HG03066 (cell line): ENCODE measurements around the gene PIEZO2.

Experiments
- ATAC-seq: cut with Tn5 transposase; IDR thresholded peaks from one replicate; pipeline ENCODE4 v1.9.1; 2021; ENCODE audit warnings: low read depth; ENCODE audit not compliant: unreplicated experiment

Gene PIEZO2

DNA sequence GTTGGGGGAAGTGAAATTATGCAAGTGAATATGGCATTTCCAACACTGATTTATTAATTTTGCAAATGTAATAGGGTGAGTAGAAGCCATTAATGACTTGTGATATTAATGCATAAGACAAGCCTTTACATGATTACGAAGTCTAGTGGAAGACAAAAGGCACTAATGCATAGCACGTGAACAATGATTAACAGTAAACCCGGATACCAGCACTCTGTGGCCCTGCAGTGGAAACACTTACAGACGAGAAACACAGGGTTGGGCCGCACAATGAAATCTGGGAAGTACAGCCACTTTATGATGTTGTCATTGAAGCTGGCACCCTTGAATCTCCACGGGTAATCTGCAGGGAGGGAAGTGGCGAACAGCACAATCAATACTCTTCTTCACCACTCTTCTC, 390.1 kb downstream of the PIEZO2 start:
- ATAC-seq: no peak

DNA sequence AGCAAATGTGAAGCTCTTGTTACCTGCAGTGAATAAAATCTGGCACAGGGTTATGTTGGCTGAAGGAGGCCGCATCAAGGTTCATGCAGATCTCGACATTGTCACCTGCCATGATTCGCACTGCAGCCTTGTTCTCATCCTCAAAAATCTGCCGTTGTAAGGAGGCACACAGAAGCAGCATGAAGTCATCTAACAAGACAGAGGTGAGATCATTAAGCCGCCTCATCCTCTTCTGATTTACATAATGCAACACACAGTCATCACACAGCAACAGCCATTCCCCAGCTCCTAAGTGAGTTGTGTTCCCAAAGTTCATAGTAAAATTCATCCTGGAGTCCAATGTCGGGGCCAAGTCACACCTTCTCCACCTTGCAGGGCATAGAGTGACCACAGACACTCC, 391.4 kb downstream of the PIEZO2 start:
- no peak for ATAC-seq

DNA sequence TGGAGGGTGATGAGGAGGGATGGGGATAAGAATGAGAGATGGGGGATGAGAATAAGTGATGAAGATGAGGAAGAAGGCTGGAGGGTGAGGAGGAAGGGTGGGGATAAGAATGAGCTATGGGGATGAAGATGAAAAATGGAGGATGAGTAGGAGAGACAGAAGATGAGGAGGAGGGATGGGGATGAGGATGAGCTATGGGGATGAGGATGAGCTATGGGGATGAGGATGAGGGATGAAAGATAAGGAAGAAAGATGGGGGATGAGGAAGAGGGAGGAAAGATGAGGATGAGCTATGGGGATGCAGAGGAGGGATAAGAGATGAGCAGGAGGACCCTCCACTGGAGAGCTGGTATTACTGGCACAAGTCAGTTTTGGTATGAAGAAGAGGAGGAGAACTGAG, 392.0 kb downstream of the PIEZO2 start:
- ATAC-seq: no peak

DNA sequence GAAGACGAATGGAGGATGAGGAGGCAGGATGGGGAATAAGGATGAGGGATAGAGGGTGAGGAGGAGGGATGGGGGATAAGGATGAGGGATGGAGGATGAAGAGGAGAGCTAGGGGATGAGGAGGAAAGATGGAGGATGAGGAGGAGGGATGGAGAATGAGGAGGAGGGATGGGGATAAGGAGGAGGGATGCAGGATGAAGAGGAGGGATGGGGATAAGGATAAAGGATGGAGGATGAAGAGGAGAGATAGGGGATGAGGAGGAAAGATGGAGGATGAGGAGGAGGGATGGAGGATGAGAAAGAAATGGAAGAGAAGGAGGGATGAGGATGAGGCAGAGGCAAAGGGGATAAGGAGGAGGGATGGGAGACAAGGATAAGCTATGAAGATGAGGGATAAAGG, 393.5 kb downstream of the PIEZO2 start:
- ATAC-seq: no peak

DNA sequence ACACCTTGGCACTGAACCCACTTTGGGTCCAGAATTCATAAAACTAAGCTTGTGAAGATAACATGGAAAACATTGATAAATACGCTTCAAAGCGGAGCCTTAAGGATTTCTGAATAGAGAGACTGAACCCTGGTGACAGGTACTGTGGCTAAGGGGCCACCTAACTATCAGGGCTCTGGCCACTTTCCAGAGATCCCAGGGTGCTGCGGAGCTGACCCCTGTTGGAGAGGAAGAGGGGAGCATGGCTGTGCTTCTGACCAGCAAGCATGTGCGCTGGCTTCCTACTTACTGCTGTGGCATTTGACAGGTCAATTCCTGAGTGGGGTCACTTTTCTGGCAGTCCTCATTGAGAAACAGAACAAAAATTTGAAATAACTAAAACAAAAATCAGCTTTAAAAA, 395.2 kb downstream of the PIEZO2 start:
- no peak for ATAC-seq

- no peak for ATAC-seq
These were observed 397.0 kb downstream of the PIEZO2 start for GRCh38 chr18:10752382-10752781.

GRCh38 chr18:10751653-10752052, 397.7 kb downstream of the PIEZO2 start:
- ATAC-seq: no peak

- no peak for ATAC-seq
These were observed 399.0 kb downstream of the PIEZO2 start for GRCh38 chr18:10750191-10751035.

DNA sequence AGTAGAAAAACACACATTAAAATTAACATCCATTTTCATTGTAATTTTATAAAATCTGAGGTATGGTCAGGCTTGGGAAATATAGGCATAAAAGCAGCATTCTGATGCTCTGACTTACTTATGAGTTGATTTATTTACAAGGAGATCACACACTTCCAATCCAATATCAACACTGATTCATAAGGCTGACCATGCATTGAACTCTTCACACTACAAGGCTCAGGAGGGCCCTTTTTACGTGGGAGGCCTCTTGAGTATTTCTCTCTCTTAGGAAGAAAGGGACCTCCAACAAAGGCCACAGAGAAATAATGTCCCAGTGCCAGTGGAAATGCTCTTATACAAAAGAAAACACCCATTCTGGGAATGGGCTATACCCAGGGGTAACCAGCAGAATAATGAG, 400.7 kb downstream of the PIEZO2 start:
- no peak for ATAC-seq

DNA sequence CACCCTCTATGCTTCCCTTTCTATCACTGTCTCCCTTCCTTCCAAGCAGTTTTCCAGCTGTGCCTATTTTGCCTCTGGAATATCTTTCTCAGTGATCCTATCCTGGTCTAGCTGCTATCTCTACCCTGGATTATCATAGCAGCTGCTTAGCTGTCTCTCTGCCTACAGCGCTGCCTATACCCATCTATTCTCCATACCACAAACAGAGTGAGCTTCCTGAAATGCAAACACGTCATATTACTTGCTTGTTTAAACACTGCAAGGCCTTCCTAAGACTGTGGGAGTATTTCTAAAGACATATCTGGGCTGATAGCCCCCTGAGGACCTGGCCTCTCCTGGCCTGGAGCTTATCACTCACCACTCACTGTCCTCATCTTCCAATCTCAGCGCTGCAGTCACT, 403.4 kb downstream of the PIEZO2 start:
- ATAC-seq: no peak

- no peak for ATAC-seq
These were observed 404.1 kb downstream of the PIEZO2 start for GRCh38 chr18:10745219-10745618.

- ATAC-seq: no peak
These were observed 405.6 kb downstream of the PIEZO2 start for GRCh38 chr18:10743766-10744165.

GRCh38 chr18:10739152-10739551, 410.2 kb downstream of the PIEZO2 start:
- ATAC-seq: no peak

DNA sequence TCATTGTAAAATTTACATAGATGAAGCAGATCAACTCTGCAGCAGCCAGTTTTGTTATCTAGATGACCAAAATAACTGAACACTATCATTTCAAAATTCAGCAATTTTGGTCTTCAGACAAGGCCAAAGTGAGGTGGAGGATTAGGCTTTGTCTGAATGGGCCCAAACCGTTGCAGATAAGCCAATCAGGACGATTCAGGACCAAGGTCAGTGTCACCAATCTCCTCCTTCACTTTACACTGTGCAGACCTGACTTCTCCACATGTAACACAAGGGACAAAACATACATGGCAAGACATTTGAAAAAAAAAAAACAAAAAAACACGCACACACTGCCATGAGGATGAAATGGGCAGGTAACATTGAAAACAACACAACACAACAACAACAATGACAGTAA, 412.4 kb downstream of the PIEZO2 start:
- ATAC-seq: no peak

GRCh38 chr18:10732990-10733389, 416.4 kb downstream of the PIEZO2 start:
- ATAC-seq: no peak

- no peak for ATAC-seq
These were observed 421.9 kb downstream of the PIEZO2 start for GRCh38 chr18:10727477-10727876.

- ATAC-seq: no peak
These were observed 422.9 kb downstream of the PIEZO2 start for GRCh38 chr18:10726198-10727068.

GRCh38 chr18:10724666-10725065, 424.7 kb downstream of the PIEZO2 start:
- ATAC-seq: no peak

GRCh38 chr18:10723496-10723895, 425.9 kb downstream of the PIEZO2 start:
- no peak for ATAC-seq

- ATAC-seq: no peak
These were observed 430.6 kb downstream of the PIEZO2 start for GRCh38 chr18:10718809-10719208.

DNA sequence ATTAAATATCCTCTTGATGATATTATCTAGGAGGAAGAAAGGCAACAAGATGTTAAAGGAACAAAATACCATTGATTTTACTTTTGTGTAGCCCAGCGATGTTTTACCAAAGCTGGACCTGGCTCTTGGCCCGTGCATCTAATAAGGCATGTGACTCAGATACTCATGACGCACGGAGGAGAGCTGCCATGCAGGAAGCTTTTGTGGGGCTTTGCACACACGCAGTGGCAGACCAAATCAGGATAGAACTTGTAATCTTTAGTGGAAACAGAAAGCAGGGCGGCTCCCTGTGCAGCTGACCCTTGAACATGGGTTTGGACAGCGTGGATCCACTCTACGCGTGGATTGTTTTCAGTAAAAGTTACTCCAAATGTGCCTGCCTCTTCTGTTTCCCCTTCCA, 433.6 kb downstream of the PIEZO2 start:
- ATAC-seq: no peak

DNA sequence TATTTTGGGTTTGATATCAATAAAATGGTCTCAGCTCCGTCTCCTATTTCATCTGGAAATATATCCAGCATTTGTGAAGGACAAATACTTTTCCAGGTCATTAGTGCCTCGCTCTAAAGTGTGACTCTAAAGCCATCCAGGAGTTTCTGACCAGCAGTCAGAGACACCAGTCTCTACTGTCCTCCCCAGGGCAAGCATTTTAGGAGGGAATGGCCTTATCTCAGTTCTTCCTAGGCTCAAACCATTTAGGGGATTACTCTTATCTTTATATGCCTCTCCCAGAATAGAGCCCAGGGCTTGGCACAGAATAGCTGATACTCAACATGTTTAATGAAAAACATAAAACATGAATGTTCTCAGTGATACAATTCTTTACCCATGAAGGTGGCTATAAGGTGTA, 436.0 kb downstream of the PIEZO2 start:
- no peak for ATAC-seq
